ENCODE data around the gene RNASE11. TPM values are rescaled to one million over a fixed set of nuclear protein-coding genes. Genes with fewer than 3 reads are reported as not detected.

Gene RNASE11
- total RNA-seq, 1 experiment from 2014 or later: not detected

DNA sequence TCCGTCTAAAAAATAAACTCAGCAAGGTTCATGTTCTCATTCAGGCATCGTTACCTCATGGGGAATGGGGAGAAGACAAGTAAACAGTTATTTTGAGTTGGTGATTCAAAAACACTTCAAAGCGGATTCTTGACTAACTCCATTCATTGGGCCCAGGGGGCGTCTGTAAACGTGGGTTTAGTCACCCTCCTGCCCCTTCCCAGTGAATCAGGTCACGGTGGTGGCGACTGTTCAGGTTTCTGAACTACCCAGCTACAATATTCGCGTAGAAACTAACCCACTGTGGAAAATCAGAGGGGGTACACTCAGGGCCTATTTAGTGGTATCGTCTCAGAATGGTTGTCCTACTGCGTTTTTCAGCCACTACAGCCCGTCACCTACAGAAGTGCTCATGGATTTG lies 38.5 kb upstream of the RNASE11 start:
- H3K9me3 ChIP-seq (ENCODE audit: control insufficient read depth, low read depth, low read length): no peaks in the 10 kb centered on the region
- peak overlapping the region; percentile 31 for H3K9ac ChIP-seq (ENCODE audit: extremely low read depth, insufficient read length, low read length)
- Mint-ChIP-seq H3K9me3 (peaks cover 0 to 2% of the 10 kb centered on the region in 2 experiments; a peak in 2 of 5 replicates), H3K4me1 (peaks cover 46 to 47% of the 10 kb centered on the region in 2 experiments), H3K27ac (no peak overlapping the region), H3K4me3 (peak overlapping the region; percentile 87 to 94), H3K36me3 (ENCODE audit: insufficient read depth in 1 of 3, low read depth in 3 of 3) (peaks cover 0 to 2% (median 0%) of the 10 kb centered on the region in 3 experiments; a peak in 2 of 7 replicates), H3K27me3 (ENCODE audit: low read depth) (peaks cover 58% of the 10 kb centered on the region)
- no peak overlapping the region for H2BK120ac ChIP-seq (ENCODE audit: low read depth, low read length, poor library complexity, severe bottlenecking)
- DNase-seq: no peak
- peaks cover 35% of the 10 kb centered on the region for H3K23me2 ChIP-seq (ENCODE audit: insufficient read length, low read depth, low read length, poor library complexity, severe bottlenecking)
- H3K79me2 ChIP-seq (ENCODE audit: insufficient read depth, low read length): no peaks in the 10 kb centered on the region
- no peak overlapping the region for H3K14ac ChIP-seq (ENCODE audit: insufficient read depth, low read length)
- no peak for TF ChIP-seq CTCF (conservative IDR thresholded peaks at IDR 0.05)
- no peak overlapping the region for H3K27ac ChIP-seq (ENCODE audit: insufficient read length, low read depth, low read length)
- no peak overlapping the region for H2AFZ ChIP-seq (ENCODE audit: low read length)
- no peak overlapping the region for H4K91ac ChIP-seq (ENCODE audit: insufficient read length, low read depth, low read length)
- no peaks in the 10 kb centered on the region for H3K79me1 ChIP-seq (ENCODE audit: insufficient read depth, low read depth, low read length, poor library complexity, severe bottlenecking)
- no peak overlapping the region for H2BK12ac ChIP-seq (ENCODE audit: insufficient read length, low read depth, low read length)
- no peak overlapping the region for H2AK5ac ChIP-seq (ENCODE audit: insufficient read length, low read length)
- peak overlapping the region; percentile 100 for H3K4me2 ChIP-seq (ENCODE audit: insufficient read depth, insufficient read length, low read length)
- H4K8ac ChIP-seq (replicated peaks; ENCODE audit: insufficient read length, low read depth, low read length): no peak overlapping the region
- no peak overlapping the region for H3K23ac ChIP-seq (ENCODE audit: insufficient read length, low read depth, low read length)
- WGBS (ENCODE audit: extremely low coverage, insufficient read length, low lambda C conversion rate): no CpG with 5 or more reads among the region's 12 CpGs
- H2BK5ac ChIP-seq (ENCODE audit: insufficient read length, low read length): no peak overlapping the region
- H3K27me3 ChIP-seq (ENCODE audit: insufficient read depth, low read length): peaks cover 8% of the 10 kb centered on the region; the same call in 1 of the 2 replicates
- no peaks in the 10 kb centered on the region for H3K4me1 ChIP-seq (ENCODE audit: insufficient read depth, low read length)
- no peak overlapping the region for H2BK20ac ChIP-seq (ENCODE audit: low read depth, low read length, poor library complexity, severe bottlenecking)
- H3T11ph ChIP-seq (ENCODE audit: low read length): no peak overlapping the region
- no peak overlapping the region for H2BK15ac ChIP-seq (ENCODE audit: low read depth, low read length)
- no peak overlapping the region for H3K4ac ChIP-seq (ENCODE audit: low read depth, low read length)
- H4K5ac ChIP-seq (ENCODE audit: insufficient read length, low read depth, low read length): no peak overlapping the region
- H3K56ac ChIP-seq (ENCODE audit: insufficient read length, low read depth, low read length): no peak overlapping the region
- no peaks in the 10 kb centered on the region for H4K20me1 ChIP-seq (ENCODE audit: control insufficient read depth, insufficient read depth, insufficient read length)
- H3K18ac ChIP-seq (ENCODE audit: insufficient read length, low read depth, low read length): no peak overlapping the region
